NB4 (cell line): ENCODE data around the gene ZNF85.
"Not testable (repeated sequence)": the region's sequence is repeated elsewhere in the genome, so short reads cannot be mapped to it uniquely, and the experiment has no call there.

Experiments
- DNase-seq: peaks from one replicate; pipeline ENCODE4 v3.0.0; 2010; ENCODE audit warnings: low read depth
- H3K4me3 ChIP-seq: one replicate; pipeline ENCODE4 v1.5.1; 2011; ENCODE audit warnings: mild to moderate bottlenecking, low read depth, low read length, moderate library complexity
- MYC ChIP-seq: IDR thresholded peaks from 2 replicates; pipeline ENCODE4 v1.6.1; 2011; ENCODE audit warnings: low read depth, low read length
- POLR2A ChIP-seq: IDR thresholded peaks from 2 replicates; pipeline ENCODE4 v1.6.1; 2011; ENCODE audit warnings: mild to moderate bottlenecking; ENCODE audit not compliant: insufficient read length; ENCODE audit errors: extremely low read depth
- TF ChIP-seq, protein P1 (sequence below): IDR thresholded peaks from one replicate; pipeline ENCODE4 v1.5.1; 2012; ENCODE audit warnings: low read depth, low read length
- TF ChIP-seq, protein P2 (sequence below): IDR thresholded peaks from 2 replicates; pipeline ENCODE4 v1.6.1; 2011; ENCODE audit warnings: low read depth, low read length

ZNF85 gene

DNA sequence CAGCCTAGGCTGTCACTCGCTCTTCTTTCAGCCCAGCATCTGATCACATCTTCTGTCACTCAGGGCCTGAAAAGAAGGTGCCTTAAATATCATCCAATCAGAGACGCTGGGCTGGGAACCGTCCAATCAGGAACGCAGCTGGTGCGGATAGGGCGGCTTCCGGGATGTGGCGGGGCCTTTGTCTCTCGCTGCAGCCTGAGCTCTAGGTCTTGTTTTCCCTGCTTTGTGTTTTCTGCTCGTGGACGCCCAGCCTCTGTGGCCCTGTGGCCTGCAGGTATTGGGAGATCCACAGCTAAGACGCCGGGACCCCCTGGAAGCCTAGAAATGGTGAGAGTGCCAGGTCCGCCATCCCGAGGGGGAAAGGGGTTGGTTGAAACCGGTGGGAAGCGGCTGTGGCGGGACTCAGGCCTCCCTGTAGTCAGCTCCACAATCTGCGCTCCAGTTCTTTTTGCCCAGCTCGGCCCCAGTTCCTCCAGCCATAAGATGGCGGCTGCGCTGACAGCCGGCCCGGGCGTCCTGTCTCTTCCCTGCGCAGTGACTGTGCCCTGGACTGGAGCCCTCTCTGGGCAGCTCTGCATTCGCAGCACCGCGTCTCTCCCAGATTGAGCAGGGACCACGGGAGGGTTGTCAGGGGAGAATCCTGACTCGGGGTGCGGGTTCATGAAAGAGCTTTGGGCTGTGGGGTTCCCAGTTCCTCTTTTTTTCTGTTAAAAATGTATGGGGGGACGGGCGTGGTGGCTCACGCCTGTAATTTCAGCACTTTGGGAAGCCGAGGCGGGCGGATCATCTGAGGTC, at the start of gene ZNF85:
TSS of gene ZNF85 (plus strand) at position 175 of the 795 bp plus-strand sequence. CDS start at position 325, 150 bp downstream.
- DNase-seq: peak; percentile 95
- H3K4me3 ChIP-seq: peak within 1 kb of the TSS; percentile 82
- no peak for TF ChIP-seq MYC
- TF ChIP-seq POLR2A: no peak
- TF ChIP-seq, protein P1, sequence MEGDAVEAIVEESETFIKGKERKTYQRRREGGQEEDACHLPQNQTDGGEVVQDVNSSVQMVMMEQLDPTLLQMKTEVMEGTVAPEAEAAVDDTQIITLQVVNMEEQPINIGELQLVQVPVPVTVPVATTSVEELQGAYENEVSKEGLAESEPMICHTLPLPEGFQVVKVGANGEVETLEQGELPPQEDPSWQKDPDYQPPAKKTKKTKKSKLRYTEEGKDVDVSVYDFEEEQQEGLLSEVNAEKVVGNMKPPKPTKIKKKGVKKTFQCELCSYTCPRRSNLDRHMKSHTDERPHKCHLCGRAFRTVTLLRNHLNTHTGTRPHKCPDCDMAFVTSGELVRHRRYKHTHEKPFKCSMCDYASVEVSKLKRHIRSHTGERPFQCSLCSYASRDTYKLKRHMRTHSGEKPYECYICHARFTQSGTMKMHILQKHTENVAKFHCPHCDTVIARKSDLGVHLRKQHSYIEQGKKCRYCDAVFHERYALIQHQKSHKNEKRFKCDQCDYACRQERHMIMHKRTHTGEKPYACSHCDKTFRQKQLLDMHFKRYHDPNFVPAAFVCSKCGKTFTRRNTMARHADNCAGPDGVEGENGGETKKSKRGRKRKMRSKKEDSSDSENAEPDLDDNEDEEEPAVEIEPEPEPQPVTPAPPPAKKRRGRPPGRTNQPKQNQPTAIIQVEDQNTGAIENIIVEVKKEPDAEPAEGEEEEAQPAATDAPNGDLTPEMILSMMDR: no peak
- TF ChIP-seq, protein P2, sequence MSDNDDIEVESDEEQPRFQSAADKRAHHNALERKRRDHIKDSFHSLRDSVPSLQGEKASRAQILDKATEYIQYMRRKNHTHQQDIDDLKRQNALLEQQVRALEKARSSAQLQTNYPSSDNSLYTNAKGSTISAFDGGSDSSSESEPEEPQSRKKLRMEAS: no peak

GRCh38 chr19:20879501-20879900, 43.5 kb upstream of the ZNF85 start:
- TF ChIP-seq POLR2A (no peak), MYC (no peak)
- TF ChIP-seq, protein P1: no peak
- TF ChIP-seq, protein P2: no peak
- H3K4me3 ChIP-seq: no peak overlapping the region
- DNase-seq: no peak

DNA sequence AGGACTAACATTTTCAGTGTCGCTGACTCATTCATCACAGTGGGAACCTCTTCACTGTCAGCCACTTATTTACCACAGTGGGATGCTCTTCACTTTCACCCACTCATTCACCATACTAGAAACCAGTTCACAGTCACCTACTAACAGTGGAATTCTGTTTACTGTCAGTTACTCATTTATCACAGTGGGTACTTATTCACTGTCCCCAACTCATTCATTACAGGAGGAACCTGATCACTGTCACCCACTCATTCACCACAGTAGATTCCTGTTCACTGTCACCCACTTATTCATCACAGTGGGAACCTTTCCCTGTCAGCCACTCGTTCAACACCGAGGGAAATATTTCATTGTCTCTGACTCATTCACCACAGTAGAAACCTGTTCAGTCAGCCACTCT, 10.1 kb upstream of the ZNF85 start:
- DNase-seq: no peak
- no peak overlapping the region for H3K4me3 ChIP-seq
- TF ChIP-seq, protein P2: no peak
- TF ChIP-seq, protein P1: no peak
- no peak for TF ChIP-seq MYC
- TF ChIP-seq POLR2A: no peak

DNA sequence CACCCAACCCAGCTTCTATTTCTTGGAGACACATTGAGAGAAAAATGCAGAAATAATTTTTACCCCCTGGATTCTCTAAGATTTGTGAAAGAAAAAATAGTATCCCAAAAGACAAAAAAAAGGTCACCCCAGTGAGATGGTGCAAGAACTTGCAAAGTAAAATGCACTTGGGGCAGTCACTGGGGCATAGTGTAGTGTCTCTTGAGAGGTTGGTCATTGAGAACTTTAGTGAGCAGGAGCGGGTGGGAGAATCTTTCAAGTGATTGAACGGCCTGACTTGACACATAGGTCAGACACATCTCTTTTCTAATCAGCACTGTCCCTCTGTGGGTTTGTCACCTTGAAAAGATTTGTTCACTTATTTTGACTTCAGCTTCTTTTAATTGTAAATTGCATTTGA, 2.4 kb downstream of the ZNF85 start:
- TF ChIP-seq, protein P2: no peak
- TF ChIP-seq POLR2A (no peak), MYC (no peak)
- TF ChIP-seq, protein P1: no peak
- no peak overlapping the region for H3K4me3 ChIP-seq
- peak; percentile 6 for DNase-seq

DNA sequence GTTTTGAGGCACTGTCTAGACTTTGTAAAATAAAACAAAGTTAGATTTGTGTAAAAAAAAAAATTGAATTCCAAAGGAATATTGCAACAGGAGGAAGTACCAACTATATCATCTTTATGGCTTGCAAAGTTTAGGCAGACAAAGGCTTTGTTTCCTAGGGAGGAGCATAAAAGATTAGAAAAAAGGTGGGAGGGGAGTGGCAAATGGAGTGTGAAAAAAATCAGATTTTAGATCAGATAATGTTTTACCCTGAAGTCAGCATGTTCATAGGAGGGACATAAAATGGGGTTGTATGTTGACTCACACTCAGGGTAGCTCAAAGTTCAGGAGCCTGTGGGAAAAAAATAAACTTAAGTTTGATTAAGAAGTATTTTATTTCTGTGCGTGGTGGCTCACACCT, 3.7 kb downstream of the ZNF85 start:
- DNase-seq: no peak
- no peak overlapping the region for H3K4me3 ChIP-seq
- TF ChIP-seq, protein P2: no peak
- TF ChIP-seq POLR2A: no peak
- no peak for TF ChIP-seq MYC

GRCh38 chr19:20928371-20928770, 5.3 kb downstream of the ZNF85 start:
- TF ChIP-seq, protein P1: no peak
- no peak for TF ChIP-seq POLR2A
- TF ChIP-seq, protein P2: no peak
- TF ChIP-seq MYC: no peak
- no peak for DNase-seq
- H3K4me3 ChIP-seq: no peak overlapping the region

- H3K4me3 ChIP-seq, DNase-seq: not testable (repeated sequence)
These were observed 13.4 kb downstream of the ZNF85 start for GRCh38 chr19:20936322-20936947.

- H3K4me3 ChIP-seq: not testable (repeated sequence)
These were observed 29.6 kb downstream of the ZNF85 start for GRCh38 chr19:20952561-20953095.

More at GRCh38 chr19:20952561-20953095, 29.6 kb downstream of the ZNF85 start:
- DNase-seq: not testable (repeated sequence)
